ENCODE results near the gene OPCML. TPM values are rescaled to one million over a fixed set of nuclear protein-coding genes. Genes with fewer than 3 reads are reported as not detected.

OPCML gene
- total RNA-seq, 2 experiments from 2014 or later: not detected

DNA sequence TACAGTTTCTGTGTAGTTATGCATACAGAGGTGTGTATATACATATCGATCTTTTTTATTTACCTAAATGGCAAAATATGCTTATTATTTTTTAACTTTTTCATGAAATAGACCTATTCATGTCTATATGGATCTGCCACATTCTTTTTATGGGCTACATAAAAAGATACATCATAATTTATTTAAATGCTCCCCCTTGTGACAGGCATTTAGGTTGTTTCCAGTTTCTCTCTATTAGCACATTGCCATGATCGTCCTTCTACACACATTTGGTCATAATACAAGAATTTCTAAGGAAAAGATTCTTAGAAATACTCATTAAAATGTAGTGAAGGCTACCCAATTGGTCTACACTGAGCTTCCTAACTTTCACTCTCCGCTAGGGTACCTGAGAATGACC, 1067.4 kb downstream of the OPCML start:
- Mint-ChIP-seq H3K36me3 (no peaks in the 10 kb centered on the region), H3K27me3 (no peaks in the 10 kb centered on the region), H3K4me3 (no peak overlapping the region), H3K9me3 (peaks cover 7% of the 10 kb centered on the region), H3K4me1 (ENCODE audit: low read depth) (no peaks in the 10 kb centered on the region), H3K27ac (no peak overlapping the region)
- intact Hi-C loops (cut with micrococcal nuclease): no loop called here
- DNase-seq: no peak
- ChIA-PET CTCF (no interaction called here), POLR2A (no interaction called here)

DNA sequence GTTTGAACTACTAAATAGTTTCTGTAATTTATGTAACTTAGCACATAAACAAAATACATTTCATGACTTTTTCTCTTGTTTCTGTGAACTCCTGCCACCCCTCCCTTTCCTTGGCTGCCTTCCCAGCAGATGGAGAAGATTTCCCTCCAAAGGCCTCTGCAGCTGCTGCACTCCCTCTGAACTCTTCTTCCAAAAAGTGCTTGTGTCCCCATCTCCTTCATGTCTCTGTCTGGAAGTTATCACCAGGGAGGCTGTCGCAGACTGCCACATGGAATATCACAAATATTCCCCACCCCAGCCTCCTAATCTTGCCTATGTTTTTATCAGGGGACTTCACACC, 1068.3 kb downstream of the OPCML start:
- no peak for DNase-seq
- Mint-ChIP-seq H3K27me3 (no peaks in the 10 kb centered on the region), H3K36me3 (no peaks in the 10 kb centered on the region), H3K27ac (no peak overlapping the region), H3K4me3 (no peak overlapping the region), H3K9me3 (peaks cover 7% of the 10 kb centered on the region), H3K4me1 (ENCODE audit: low read depth) (no peaks in the 10 kb centered on the region)
- intact Hi-C loops (cut with micrococcal nuclease): no loop called here
- ChIA-PET POLR2A (no interaction called here), CTCF (no interaction called here)

DNA sequence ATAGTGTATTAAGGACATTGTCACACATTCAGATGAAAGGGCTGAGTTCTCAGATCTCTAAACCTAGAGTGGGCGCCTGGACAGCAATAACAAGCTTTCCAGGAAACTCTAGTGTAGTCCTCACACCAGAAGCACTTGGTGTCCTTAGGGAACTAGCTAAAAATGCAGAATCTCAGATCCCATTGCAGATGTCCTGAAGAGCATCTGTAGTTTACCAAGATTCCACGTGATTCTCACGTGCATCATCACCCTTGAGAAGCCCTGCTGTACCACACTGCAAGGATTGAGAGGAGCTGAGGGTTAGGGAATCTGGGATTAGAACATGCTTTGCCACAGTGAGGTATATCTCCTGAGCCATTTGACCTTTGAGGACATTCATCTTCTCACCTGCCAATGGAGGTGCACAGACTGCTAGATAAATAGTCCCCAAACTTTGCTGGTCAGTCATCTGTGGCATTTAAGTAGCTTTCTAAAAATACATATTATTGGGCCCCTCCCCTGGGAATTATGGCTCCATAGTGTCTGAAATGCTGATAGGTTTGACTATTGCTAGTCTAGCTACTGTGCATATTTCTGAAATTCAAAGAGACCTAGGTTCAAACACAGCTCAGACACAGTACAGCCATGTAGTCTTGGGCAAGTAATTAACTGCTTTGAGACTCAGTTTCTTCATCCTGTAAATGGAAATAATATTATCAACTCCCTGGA, 1068.9 kb downstream of the OPCML start:
- Mint-ChIP-seq H3K36me3 (no peaks in the 10 kb centered on the region), H3K9me3 (peaks cover 7% of the 10 kb centered on the region), H3K27me3 (no peaks in the 10 kb centered on the region), H3K27ac (no peak overlapping the region), H3K4me3 (no peak overlapping the region), H3K4me1 (ENCODE audit: low read depth) (no peaks in the 10 kb centered on the region)
- ChIA-PET CTCF (no interaction called here), POLR2A (no interaction called here)
- intact Hi-C loops (cut with micrococcal nuclease): no loop called here
- DNase-seq: no peak

DNA sequence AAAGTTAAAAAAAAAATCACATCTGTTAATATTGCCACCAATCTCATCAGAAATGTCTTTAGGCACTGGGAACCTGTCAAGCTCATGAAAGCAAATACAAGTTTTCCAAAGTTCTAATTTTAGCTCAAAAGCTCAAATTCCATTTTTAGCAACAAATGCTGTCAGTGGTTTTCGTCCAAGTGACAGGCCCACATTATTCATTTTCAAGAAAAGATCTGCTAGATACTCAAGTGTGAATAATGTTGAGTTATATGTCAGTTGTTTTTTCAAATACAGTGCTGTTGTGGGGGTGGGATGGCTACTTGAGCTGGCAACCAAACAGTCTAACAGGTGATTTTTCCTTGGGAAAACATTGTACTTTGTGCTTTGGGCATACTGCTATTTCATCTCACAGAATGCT, 1072.6 kb downstream of the OPCML start:
- Mint-ChIP-seq H3K9me3 (peaks cover 7% of the 10 kb centered on the region), H3K27me3 (no peaks in the 10 kb centered on the region), H3K36me3 (no peaks in the 10 kb centered on the region), H3K4me3 (no peak overlapping the region), H3K4me1 (ENCODE audit: low read depth) (no peaks in the 10 kb centered on the region), H3K27ac (no peak overlapping the region)
- intact Hi-C loops (cut with micrococcal nuclease): no loop called here
- ChIA-PET CTCF (no interaction called here), POLR2A (no interaction called here)
- DNase-seq: no peak

DNA sequence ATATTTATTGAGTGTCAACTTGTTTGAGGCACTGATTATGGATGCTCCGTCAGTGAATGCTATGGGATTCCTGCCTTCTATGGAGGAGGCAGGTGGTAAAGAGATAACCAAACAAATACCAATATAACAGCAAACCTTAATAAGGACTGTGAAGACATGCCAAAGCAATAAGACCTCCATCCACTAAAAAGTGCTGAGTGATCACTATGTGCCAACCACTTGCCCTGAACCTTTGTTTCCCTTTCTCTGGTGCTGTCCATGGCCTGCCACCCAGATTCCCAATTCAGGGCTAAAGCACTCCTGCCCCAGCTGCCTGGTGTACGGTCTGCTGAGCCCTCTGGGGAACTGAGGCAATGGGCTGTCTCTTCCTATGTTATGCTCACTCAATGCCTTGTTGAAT, 1074.9 kb downstream of the OPCML start:
- Mint-ChIP-seq H3K27me3 (no peaks in the 10 kb centered on the region), H3K4me1 (ENCODE audit: low read depth) (no peaks in the 10 kb centered on the region), H3K27ac (no peak overlapping the region), H3K36me3 (no peaks in the 10 kb centered on the region), H3K9me3 (peaks cover 7% of the 10 kb centered on the region), H3K4me3 (no peak overlapping the region)
- CTCF ChIA-PET: no interaction called here
- POLR2A ChIA-PET: no interaction called here
- intact Hi-C loops (cut with micrococcal nuclease): no loop called here
- no peak for DNase-seq

DNA sequence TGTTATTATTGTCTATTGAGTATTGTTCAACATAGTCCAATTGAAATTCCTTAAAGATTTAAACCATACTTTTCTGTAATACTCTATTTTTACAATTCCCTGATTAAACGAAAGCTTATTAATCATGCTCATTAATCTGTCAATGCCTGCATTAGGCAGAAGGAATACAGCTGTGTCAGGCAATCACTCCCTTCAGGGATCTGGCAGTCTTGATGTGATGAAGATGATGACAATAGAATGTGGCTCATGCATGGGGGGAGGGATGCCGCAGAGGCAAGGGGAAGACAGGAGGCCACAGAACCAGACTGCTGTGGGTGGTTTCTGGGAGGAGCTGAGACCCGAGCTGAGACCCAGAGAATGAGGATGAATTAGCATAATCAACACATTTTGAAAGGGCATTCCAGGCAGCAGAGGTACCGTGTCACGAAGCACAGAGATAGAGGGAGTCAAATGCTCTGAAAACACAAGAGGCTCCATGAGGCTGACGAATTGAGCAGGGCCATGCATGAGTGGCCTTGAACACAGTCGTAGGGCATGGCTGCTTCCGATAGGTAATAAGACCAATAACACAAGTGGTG, 1075.5 kb downstream of the OPCML start:
- Mint-ChIP-seq H3K4me1 (ENCODE audit: low read depth) (no peaks in the 10 kb centered on the region), H3K4me3 (no peak overlapping the region), H3K27ac (no peak overlapping the region), H3K36me3 (no peaks in the 10 kb centered on the region), H3K27me3 (no peaks in the 10 kb centered on the region), H3K9me3 (peaks cover 7% of the 10 kb centered on the region)
- CTCF ChIA-PET: no interaction called here
- POLR2A ChIA-PET: no interaction called here
- intact Hi-C loops (cut with micrococcal nuclease): no loop called here
- DNase-seq: no peak

DNA sequence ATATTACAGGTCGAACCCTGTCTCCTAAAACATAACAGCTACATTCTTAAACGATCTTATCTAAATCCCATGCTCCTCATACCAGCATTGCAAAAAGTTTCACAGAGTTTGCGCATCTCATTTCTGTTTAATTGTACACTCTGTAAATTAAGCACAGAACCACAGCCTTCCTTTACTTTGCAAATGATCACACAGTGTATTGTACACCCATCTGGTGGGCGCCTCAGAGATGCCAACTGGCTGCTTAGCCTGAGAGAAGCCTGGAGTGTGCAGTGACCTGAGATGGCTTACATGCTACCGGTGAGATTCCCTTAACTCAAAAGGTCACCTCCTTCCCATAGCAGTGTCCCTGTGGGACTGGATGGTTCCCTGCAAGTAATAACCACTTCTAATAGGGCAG, 1077.3 kb downstream of the OPCML start:
- H3K27me3 Mint-ChIP-seq: peaks cover 1% of the 10 kb centered on the region
- H3K4me3 Mint-ChIP-seq: no peak overlapping the region
- H3K27ac Mint-ChIP-seq: no peak overlapping the region
- POLR2A ChIA-PET: no interaction called here
- H3K4me1 Mint-ChIP-seq (ENCODE audit: low read depth): no peaks in the 10 kb centered on the region
- no peaks in the 10 kb centered on the region for H3K9me3 Mint-ChIP-seq
- intact Hi-C loops (cut with micrococcal nuclease): no loop called here
- no peak for DNase-seq
- CTCF ChIA-PET: no interaction called here
- no peaks in the 10 kb centered on the region for H3K36me3 Mint-ChIP-seq

DNA sequence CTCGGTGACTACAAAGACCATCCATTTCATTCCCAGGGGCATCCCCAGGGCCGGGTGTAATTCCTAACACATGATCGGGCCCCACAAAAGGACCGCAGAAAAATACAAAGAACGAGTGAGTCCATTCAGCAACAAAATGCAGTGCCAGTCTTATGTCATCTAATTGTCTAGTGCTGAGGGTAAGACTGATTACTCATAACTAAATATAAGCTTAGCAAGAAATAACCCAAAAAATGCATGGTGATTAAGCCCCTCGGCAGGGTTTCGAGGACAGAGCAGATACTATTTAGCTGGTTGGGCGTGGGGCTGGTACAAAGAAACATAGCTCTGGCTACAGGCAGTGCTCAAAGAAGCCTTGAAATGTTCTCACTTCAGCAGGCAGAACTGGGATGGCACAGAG, 1078.9 kb downstream of the OPCML start:
- H3K36me3 Mint-ChIP-seq: no peaks in the 10 kb centered on the region
- H3K27ac Mint-ChIP-seq: no peak overlapping the region
- ChIA-PET POLR2A (no interaction called here), CTCF (no interaction called here)
- H3K4me1 Mint-ChIP-seq (ENCODE audit: low read depth): no peaks in the 10 kb centered on the region
- peaks cover 1% of the 10 kb centered on the region for H3K27me3 Mint-ChIP-seq
- no peaks in the 10 kb centered on the region for H3K9me3 Mint-ChIP-seq
- H3K4me3 Mint-ChIP-seq: no peak overlapping the region
- no peak for DNase-seq
- intact Hi-C loops (cut with micrococcal nuclease): no loop called here

DNA sequence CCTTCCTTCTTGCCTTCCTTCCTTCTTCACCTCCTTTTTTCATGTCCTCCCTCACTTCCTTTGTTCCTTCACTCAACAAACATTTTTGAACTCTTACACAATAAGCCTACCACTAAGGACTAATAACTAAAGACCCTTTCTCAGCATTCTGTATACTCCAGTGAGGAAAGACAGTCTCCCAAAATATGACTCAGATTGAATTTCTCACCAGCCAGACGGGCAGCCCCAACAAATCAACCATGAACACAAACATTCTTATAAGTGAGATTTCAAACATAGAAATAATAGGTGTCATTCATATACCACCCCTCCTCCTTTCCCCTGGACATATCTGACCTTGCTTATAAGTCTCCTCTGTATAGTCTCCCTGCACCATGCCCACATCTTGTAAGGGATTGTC, 1079.7 kb downstream of the OPCML start:
- ChIA-PET POLR2A (no interaction called here), CTCF (no interaction called here)
- Mint-ChIP-seq H3K9me3 (no peaks in the 10 kb centered on the region), H3K4me3 (no peak overlapping the region), H3K27me3 (peaks cover 1% of the 10 kb centered on the region), H3K27ac (no peak overlapping the region), H3K4me1 (ENCODE audit: low read depth) (no peaks in the 10 kb centered on the region), H3K36me3 (no peaks in the 10 kb centered on the region)
- no peak for DNase-seq
- intact Hi-C loops (cut with micrococcal nuclease): no loop called here

DNA sequence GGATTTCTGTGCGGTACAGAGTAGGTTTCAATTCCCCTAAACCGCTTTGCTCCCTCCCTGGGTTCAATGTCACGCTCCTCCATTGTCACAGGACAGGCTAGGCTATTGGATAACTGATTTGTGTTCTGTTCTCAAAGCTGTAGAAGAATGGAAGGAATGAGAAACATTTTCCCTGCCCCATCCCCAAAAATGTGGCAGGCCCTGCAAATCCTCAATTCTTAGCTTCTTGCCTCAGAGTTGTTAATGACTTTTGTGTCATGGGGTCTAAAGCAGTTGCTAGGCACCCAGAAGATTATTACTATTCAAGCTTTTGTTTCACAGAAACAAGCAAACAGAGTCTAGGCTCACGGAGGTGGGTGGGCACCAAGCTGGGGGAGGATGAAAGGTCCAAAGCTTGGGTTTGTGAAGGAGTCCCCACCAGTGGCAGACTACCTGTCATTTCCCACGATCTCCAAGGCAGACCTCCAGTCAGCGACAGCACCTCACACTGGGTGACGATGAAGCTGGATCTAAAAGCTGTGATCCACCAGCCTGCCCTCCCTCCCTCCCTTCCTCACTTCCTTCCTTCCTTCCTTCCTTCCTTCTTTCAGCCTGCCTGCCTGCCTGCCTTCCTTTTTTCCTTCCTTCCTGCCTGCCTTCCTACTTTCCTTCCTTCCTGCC, 1080.2 kb downstream of the OPCML start:
- intact Hi-C loops (cut with micrococcal nuclease): no loop called here
- H3K27ac Mint-ChIP-seq: no peak overlapping the region
- DNase-seq: no peak
- POLR2A ChIA-PET: no interaction called here
- peaks cover 1% of the 10 kb centered on the region for H3K27me3 Mint-ChIP-seq
- H3K36me3 Mint-ChIP-seq: no peaks in the 10 kb centered on the region
- no peak overlapping the region for H3K4me3 Mint-ChIP-seq
- CTCF ChIA-PET: no interaction called here
- H3K9me3 Mint-ChIP-seq: no peaks in the 10 kb centered on the region
- no peaks in the 10 kb centered on the region for H3K4me1 Mint-ChIP-seq (ENCODE audit: low read depth)

DNA sequence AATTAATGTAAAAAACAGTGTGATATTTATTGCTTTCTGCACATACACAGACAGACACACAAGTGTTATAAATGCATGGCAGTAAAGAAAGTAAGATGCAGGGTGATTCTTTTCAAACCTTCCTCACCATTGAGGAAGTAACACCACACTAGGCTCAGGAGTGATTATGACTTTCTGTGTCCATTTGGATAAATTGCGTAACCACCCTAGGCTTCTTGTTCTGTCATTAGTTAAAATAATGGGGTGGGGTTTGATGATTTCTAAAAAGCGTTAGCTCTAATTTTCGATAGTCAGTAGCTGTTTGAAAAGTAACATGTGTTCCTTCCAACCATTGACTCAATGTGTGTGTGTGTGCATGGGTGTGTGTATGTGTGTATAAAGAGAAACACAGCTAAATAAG, 1081.7 kb downstream of the OPCML start:
- ChIA-PET CTCF (no interaction called here), POLR2A (no interaction called here)
- H3K4me3 Mint-ChIP-seq: no peak overlapping the region
- no peak for DNase-seq
- H3K27ac Mint-ChIP-seq: no peak overlapping the region
- H3K9me3 Mint-ChIP-seq: no peaks in the 10 kb centered on the region
- H3K27me3 Mint-ChIP-seq: peaks cover 1% of the 10 kb centered on the region
- intact Hi-C loops (cut with micrococcal nuclease): no loop called here
- no peaks in the 10 kb centered on the region for H3K4me1 Mint-ChIP-seq (ENCODE audit: low read depth)
- H3K36me3 Mint-ChIP-seq: no peaks in the 10 kb centered on the region

DNA sequence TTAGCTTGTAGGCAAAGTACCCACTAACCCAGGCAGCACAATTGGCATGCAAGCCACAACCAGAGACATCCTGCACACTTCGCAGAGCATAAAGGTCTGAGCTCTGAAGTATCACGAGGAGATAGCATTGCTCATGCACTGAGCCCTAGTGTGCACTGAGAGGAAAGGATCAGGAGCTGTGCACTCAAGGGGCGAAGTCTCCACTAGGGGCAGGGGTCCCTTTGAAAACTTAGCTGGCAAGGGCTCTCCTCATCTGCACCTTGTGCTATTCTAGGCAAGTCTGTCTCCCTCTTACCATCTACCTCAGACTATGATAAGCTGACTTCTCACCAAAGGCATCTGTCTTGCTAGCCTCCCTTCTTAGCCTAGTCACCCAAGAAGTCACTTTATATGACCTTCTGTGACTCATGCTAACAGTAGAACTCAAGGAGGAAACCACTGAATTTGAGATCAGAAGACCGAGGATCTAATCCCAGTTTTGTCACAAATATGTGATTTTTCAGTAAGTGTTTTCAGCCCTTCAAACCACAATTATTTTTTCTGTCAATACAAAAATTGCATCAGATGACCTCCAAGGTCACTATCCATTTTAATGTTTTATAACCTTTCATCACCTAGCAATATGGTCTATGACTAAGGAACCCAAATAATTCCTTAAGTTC, 1083.8 kb downstream of the OPCML start:
- no peak for DNase-seq

DNA sequence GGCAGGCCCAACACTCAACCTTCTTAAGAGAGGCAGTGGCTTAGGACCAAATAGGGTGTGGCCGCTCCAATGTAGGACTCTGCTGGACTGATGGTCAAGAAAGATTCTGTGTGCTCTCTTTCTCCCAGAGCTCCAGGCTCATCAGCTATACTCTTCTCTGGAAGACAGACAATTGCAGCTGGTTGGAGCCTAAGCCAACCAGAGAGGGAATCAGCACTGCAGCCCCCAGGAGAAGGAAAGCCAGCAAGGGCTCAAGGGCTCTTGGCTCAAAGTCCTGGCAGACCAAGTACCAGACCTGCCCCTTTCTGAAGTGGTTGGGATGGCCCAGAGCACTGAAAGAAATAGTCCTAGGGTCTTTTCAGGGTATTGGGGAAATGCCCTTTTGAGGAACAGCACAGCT, 1084.5 kb downstream of the OPCML start:
- H3K36me3 Mint-ChIP-seq: no peaks in the 10 kb centered on the region
- no peak overlapping the region for H3K27ac Mint-ChIP-seq
- DNase-seq: no peak
- no peaks in the 10 kb centered on the region for H3K9me3 Mint-ChIP-seq
- POLR2A ChIA-PET: no interaction called here
- intact Hi-C loops (cut with micrococcal nuclease): no loop called here
- CTCF ChIA-PET: no interaction called here
- H3K27me3 Mint-ChIP-seq: peaks cover 1% of the 10 kb centered on the region
- no peak overlapping the region for H3K4me3 Mint-ChIP-seq
- no peaks in the 10 kb centered on the region for H3K4me1 Mint-ChIP-seq (ENCODE audit: low read depth)

More for the DNA sequence above, 1083.8 kb downstream of the OPCML start:
- H3K4me1 Mint-ChIP-seq (ENCODE audit: low read depth): no peaks in the 10 kb centered on the region
- CTCF ChIA-PET: no interaction called here
- no peaks in the 10 kb centered on the region for H3K9me3 Mint-ChIP-seq
- H3K4me3 Mint-ChIP-seq: no peak overlapping the region
- H3K27me3 Mint-ChIP-seq: peaks cover 1% of the 10 kb centered on the region
- H3K36me3 Mint-ChIP-seq: no peaks in the 10 kb centered on the region
- intact Hi-C loops (cut with micrococcal nuclease): no loop called here
- POLR2A ChIA-PET: no interaction called here
- H3K27ac Mint-ChIP-seq: no peak overlapping the region

Measured in activated CD4-positive, alpha-beta memory T cell treated with anti-CD3 and anti-CD28 coated beads for 36 hours (primary cell).